Measurements from ENCODE around the gene GLCCI1.
"Not testable (repeated sequence)": the region's sequence is repeated elsewhere in the genome, so short reads cannot be mapped to it uniquely, and the experiment has no call there.

Gene GLCCI1

GRCh38 chr7:8057566-8057965 is 89.0 kb downstream of the GLCCI1 start:
- DNase-seq, result no peak

GRCh38 chr7:8058322-8058721 is 89.7 kb downstream of the GLCCI1 start:
- no peak for DNase-seq

GRCh38 chr7:8058852-8059251 is 90.3 kb downstream of the GLCCI1 start:
- no peak for DNase-seq

GRCh38 chr7:8060241-8060640 is 91.6 kb downstream of the GLCCI1 start:
- DNase-seq, result no peak

GRCh38 chr7:8063300-8063699 is 94.7 kb downstream of the GLCCI1 start:
- not testable (repeated sequence) for DNase-seq

GRCh38 chr7:8063706-8064297 is 95.2 kb downstream of the GLCCI1 start:
- peak; percentile 86 for DNase-seq

- DNase-seq, result no peak
Observed at GRCh38 chr7:8064828-8065227, 96.2 kb downstream of the GLCCI1 start.

- no peak for DNase-seq
Observed at GRCh38 chr7:8065356-8065813, 96.8 kb downstream of the GLCCI1 start.

GRCh38 chr7:8068892-8069686 is 100.5 kb downstream of the GLCCI1 start:
- no peak for DNase-seq

- DNase-seq, result no peak
Observed at GRCh38 chr7:8070451-8071180, 102.0 kb downstream of the GLCCI1 start.

GRCh38 chr7:8078418-8078817 is 109.8 kb downstream of the GLCCI1 start:
- no peak for DNase-seq

- no peak for DNase-seq
Observed at GRCh38 chr7:8082762-8083161, 114.2 kb downstream of the GLCCI1 start.

GRCh38 chr7:8084836-8085235 is 116.2 kb downstream of the GLCCI1 start:
- no peak for DNase-seq

GRCh38 chr7:8085420-8085819 is 116.8 kb downstream of the GLCCI1 start:
- DNase-seq, result no peak

GRCh38 chr7:8086239-8086638 is 117.6 kb downstream of the GLCCI1 start:
- no peak for DNase-seq

GRCh38 chr7:8089036-8089780 is 120.6 kb downstream of the GLCCI1 start:
- DNase-seq, result no peak

- no peak for DNase-seq
Observed at GRCh38 chr7:8092140-8092539, 123.5 kb downstream of the GLCCI1 start.

- DNase-seq, result no peak
Observed at GRCh38 chr7:8094164-8095140, 125.9 kb downstream of the GLCCI1 start.

- not testable (repeated sequence) for DNase-seq
Observed at GRCh38 chr7:8101292-8101691, 132.7 kb downstream of the GLCCI1 start.

GRCh38 chr7:8103282-8103681 is 134.7 kb downstream of the GLCCI1 start:
- DNase-seq, result no peak

- no peak for DNase-seq
Observed at GRCh38 chr7:8105449-8106095, 137.0 kb downstream of the GLCCI1 start.
